ENCODE data around the gene TBC1D22A. TPM values are rescaled to one million over a fixed set of nuclear protein-coding genes. Genes with fewer than 3 reads are reported as not detected.
"Not testable (repeated sequence)": the region's sequence is repeated elsewhere in the genome, so short reads cannot be mapped to it uniquely, and the experiment has no call there.

TBC1D22A gene
- total RNA-seq, 1 donor from 2014 or later, result 87.8 TPM

DNA sequence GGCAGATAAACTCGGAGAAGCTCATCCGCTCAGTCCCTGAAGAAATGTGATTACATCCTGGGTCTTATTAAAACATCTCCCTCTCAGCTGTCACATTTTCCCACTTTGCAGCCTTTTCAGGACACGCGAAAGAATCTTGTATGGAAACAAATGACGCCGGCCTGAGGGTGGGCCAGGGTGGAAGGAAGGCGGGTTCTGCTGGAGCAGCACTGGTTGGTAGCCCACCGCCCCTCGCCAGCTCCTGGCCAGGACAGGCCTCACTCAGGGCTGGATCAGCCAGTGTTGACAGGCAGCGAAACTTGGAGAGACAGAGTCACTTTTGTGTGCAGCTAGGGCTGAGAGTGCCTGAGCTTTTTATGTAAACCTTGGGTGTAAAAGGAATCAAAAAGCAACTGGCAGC, 371.8 kb downstream of the TBC1D22A start:
- Histone ChIP-seq H3K36me3 (no peaks in the 10 kb centered on the region), H3K27me3 (no peaks in the 10 kb centered on the region), H3K9me3 (no peaks in the 10 kb centered on the region), H3K4me3 (no peak overlapping the region), H3K4me1 (no peaks in the 10 kb centered on the region), H3K27ac (no peak overlapping the region)
- TF ChIP-seq, protein P1, sequence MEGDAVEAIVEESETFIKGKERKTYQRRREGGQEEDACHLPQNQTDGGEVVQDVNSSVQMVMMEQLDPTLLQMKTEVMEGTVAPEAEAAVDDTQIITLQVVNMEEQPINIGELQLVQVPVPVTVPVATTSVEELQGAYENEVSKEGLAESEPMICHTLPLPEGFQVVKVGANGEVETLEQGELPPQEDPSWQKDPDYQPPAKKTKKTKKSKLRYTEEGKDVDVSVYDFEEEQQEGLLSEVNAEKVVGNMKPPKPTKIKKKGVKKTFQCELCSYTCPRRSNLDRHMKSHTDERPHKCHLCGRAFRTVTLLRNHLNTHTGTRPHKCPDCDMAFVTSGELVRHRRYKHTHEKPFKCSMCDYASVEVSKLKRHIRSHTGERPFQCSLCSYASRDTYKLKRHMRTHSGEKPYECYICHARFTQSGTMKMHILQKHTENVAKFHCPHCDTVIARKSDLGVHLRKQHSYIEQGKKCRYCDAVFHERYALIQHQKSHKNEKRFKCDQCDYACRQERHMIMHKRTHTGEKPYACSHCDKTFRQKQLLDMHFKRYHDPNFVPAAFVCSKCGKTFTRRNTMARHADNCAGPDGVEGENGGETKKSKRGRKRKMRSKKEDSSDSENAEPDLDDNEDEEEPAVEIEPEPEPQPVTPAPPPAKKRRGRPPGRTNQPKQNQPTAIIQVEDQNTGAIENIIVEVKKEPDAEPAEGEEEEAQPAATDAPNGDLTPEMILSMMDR (IDR thresholded peaks at IDR 0.05), result no peak
- no peak for DNase-seq (ENCODE audit: low spot score in 2 of 2)
- intact Hi-C loops (cut with DNase I), result no loop called here

DNA sequence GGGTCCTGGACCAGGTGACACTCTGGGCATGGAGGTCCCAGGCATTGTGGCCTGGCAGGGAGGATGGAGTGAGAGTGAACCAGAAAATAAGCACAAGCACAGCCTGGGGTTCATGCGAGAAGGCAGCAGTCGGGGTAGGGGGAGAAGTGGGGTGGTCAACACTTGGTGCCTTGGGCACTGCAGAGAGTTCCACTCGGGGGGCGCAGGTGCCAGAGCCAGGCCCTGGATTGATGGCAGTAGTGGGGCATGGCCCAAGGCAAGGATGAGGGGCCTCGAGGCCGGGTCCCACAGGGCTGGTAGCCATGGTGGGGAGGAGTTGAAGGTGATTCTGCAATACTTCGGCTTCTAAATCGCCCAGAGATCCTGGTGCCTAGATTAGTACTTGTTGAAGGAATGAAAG, 372.9 kb downstream of the TBC1D22A start:
- no peak for DNase-seq (ENCODE audit: low spot score in 2 of 2)
- Histone ChIP-seq H3K9me3 (no peaks in the 10 kb centered on the region), H3K27ac (no peak overlapping the region), H3K36me3 (no peaks in the 10 kb centered on the region), H3K4me3 (no peak overlapping the region), H3K27me3 (no peaks in the 10 kb centered on the region), H3K4me1 (no peaks in the 10 kb centered on the region)
- intact Hi-C loops (cut with DNase I), result no loop called here
- TF ChIP-seq, protein P1 (IDR thresholded peaks at IDR 0.05), result no peak

GRCh38 chr22:47136050-47136449, 373.6 kb downstream of the TBC1D22A start:
- H3K4me3 ChIP-seq, result no peak overlapping the region
- intact Hi-C loops (cut with DNase I), result no loop called here
- TF ChIP-seq, protein P1 (IDR thresholded peaks at IDR 0.05), result no peak
- no peak for DNase-seq (ENCODE audit: low spot score in 2 of 2)
- H3K27ac ChIP-seq, result no peak overlapping the region
- no peaks in the 10 kb centered on the region for H3K27me3 ChIP-seq
- no peaks in the 10 kb centered on the region for H3K4me1 ChIP-seq
- H3K36me3 ChIP-seq, result no peaks in the 10 kb centered on the region
- H3K9me3 ChIP-seq, result no peaks in the 10 kb centered on the region

- intact Hi-C loops (cut with DNase I), result no loop called here
- Histone ChIP-seq H3K4me1 (no peaks in the 10 kb centered on the region), H3K27ac (no peak overlapping the region), H3K27me3 (no peaks in the 10 kb centered on the region), H3K36me3 (no peaks in the 10 kb centered on the region), H3K4me3 (no peak overlapping the region), H3K9me3 (no peaks in the 10 kb centered on the region)
- TF ChIP-seq, protein P1 (IDR thresholded peaks at IDR 0.05), result no peak
- DNase-seq (ENCODE audit: low spot score in 2 of 2), result no peak
Measured at GRCh38 chr22:47136671-47137070, 374.2 kb downstream of the TBC1D22A start.

DNA sequence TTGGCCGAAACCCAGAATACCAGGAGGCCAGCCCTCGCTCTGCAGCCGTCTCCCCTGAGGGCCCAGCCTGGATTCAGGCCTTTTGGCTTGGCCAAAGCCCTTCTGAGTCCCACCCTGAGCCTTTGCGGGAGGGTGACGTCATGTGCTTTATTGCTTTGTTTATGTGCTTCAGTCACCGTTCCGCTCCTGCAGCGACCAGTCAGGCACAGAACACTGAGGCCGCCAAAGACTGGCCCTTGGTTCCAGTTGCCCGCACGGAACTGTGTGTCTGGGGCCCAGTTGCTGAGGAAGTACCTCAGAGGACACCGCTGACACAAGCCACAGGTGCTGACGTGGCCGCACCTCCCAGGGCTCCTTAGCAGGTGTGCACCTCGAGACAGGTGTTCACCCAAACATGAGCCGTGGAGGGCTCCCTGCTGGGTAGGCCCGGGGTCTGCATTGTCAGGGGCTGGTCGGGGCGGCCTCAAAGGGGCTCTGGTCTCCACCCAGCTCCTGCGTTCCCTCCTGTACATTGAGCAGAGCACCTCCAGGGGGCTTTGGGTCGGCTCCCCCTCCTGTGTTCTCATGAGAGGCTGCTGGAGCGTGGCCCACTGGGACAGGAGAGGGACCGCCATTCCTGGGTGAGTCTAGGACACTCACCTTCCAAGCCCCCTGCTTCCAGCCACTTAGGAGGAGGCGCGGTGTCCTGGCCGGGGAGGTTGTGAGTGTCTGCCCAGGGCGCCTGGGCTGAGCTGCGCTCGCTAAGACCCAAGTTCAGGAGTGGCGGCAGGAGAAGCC, 376.8 kb downstream of the TBC1D22A start:
- no peaks in the 10 kb centered on the region for H3K36me3 ChIP-seq
- TF ChIP-seq, protein P1 (IDR thresholded peaks at IDR 0.05), result no peak
- H3K4me3 ChIP-seq, result no peak overlapping the region
- DNase-seq (ENCODE audit: low spot score in 2 of 2), result no peak
- intact Hi-C loops (cut with DNase I), result no loop called here
- H3K27ac ChIP-seq, result no peak overlapping the region
- H3K9me3 ChIP-seq, result no peaks in the 10 kb centered on the region
- no peaks in the 10 kb centered on the region for H3K4me1 ChIP-seq
- no peaks in the 10 kb centered on the region for H3K27me3 ChIP-seq

DNA sequence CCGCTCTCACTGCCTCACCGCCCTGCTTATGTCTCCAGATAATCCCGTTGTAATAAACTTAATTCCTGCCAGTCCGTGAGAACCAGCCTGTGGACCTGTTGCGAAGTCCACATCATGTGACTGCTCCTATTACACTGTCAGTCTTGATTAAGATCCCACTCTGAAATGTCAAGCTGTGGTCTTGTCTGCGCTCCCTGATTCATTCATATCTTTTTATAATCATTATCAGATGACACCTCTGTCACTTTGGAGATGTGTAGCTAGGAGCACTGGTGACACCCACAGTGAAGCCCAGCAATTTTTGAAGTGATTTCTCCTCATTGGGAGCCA, 377.3 kb downstream of the TBC1D22A start:
- H3K9me3 ChIP-seq, result no peaks in the 10 kb centered on the region
- H3K4me3 ChIP-seq, result no peak overlapping the region
- H3K4me1 ChIP-seq, result no peaks in the 10 kb centered on the region
- H3K27ac ChIP-seq, result no peak overlapping the region
- no peaks in the 10 kb centered on the region for H3K36me3 ChIP-seq
- TF ChIP-seq, protein P1 (IDR thresholded peaks at IDR 0.05), result no peak
- no peak for DNase-seq (ENCODE audit: low spot score in 2 of 2)
- intact Hi-C loops (cut with DNase I), result no loop called here
- no peaks in the 10 kb centered on the region for H3K27me3 ChIP-seq

GRCh38 chr22:47140975-47141374, 378.5 kb downstream of the TBC1D22A start:
- H3K27me3 ChIP-seq; H3K27ac ChIP-seq; H3K4me3 ChIP-seq; DNase-seq (ENCODE audit: low spot score in 2 of 2); H3K9me3 ChIP-seq; H3K36me3 ChIP-seq; intact Hi-C loops (cut with DNase I); H3K4me1 ChIP-seq: not testable (repeated sequence)

Measured in ascending aorta (tissue), 2 donors.